Stimulated activated CD8-positive, alpha-beta memory T cell treated with anti-CD3 and anti-CD28 coated beads, Interleukin-4, amount 100 ng/mL, for 24 hours (primary cell): ENCODE results near the gene AP5B1.

Experiments used
- DNase-seq: peaks from one replicate; pipeline ENCODE4 v3.0.0-alpha.2; 2020; ENCODE audit warnings: low read depth

The AP5B1 gene

GRCh38 chr11:65780770-65781151 is at the start of gene AP5B1:
Gene AP5B1, minus strand, starts transcription at chr11:65780976. Its CDS starts 385 bp downstream, at chr11:65780591.
- peak; percentile 61 for DNase-seq

GRCh38 chr11:65829459-65829858 is 48.7 kb upstream of the AP5B1 start:
- no peak for DNase-seq

- DNase-seq = no peak
Measured at GRCh38 chr11:65826984-65827735, 46.4 kb upstream of the AP5B1 start.

GRCh38 chr11:65822776-65823528 is 42.2 kb upstream of the AP5B1 start:
- no peak for DNase-seq

GRCh38 chr11:65821107-65821506 is 40.3 kb upstream of the AP5B1 start:
- DNase-seq = no peak

- peak; percentile 92 for DNase-seq
Measured at GRCh38 chr11:65817835-65818680, 37.3 kb upstream of the AP5B1 start.

GRCh38 chr11:65817312-65817834 is 36.6 kb upstream of the AP5B1 start:
- DNase-seq = no peak

- no peak for DNase-seq
Measured at GRCh38 chr11:65816696-65817095, 35.9 kb upstream of the AP5B1 start.

GRCh38 chr11:65814986-65815565 is 34.3 kb upstream of the AP5B1 start:
- no peak for DNase-seq

GRCh38 chr11:65814131-65814985 is 33.6 kb upstream of the AP5B1 start:
- no peak for DNase-seq

- DNase-seq = no peak
Measured at GRCh38 chr11:65811764-65812475, 31.1 kb upstream of the AP5B1 start.

GRCh38 chr11:65810046-65810868 is 29.5 kb upstream of the AP5B1 start:
- DNase-seq = no peak

- no peak for DNase-seq
Measured at GRCh38 chr11:65809496-65809895, 28.7 kb upstream of the AP5B1 start.

GRCh38 chr11:65808744-65809341 is 28.1 kb upstream of the AP5B1 start:
- DNase-seq = no peak

- no peak for DNase-seq
Measured at GRCh38 chr11:65806979-65807378, 26.2 kb upstream of the AP5B1 start.

GRCh38 chr11:65803797-65804492 is 23.2 kb upstream of the AP5B1 start:
- no peak for DNase-seq

- DNase-seq = no peak
Measured at GRCh38 chr11:65802841-65803240, 22.1 kb upstream of the AP5B1 start.
